HG02938 (cell line): ENCODE measurements around the gene ANAPC1.
"Not testable (repeated sequence)": the region's sequence is repeated elsewhere in the genome, so short reads cannot be mapped to it uniquely, and the experiment has no call there.

Experiments
- ATAC-seq: cut with Tn5 transposase; IDR thresholded peaks from one replicate; pipeline ENCODE4 v1.9.1; 2021; ENCODE audit warnings: mild to moderate bottlenecking, moderate library complexity; ENCODE audit not compliant: unreplicated experiment

Gene ANAPC1

DNA sequence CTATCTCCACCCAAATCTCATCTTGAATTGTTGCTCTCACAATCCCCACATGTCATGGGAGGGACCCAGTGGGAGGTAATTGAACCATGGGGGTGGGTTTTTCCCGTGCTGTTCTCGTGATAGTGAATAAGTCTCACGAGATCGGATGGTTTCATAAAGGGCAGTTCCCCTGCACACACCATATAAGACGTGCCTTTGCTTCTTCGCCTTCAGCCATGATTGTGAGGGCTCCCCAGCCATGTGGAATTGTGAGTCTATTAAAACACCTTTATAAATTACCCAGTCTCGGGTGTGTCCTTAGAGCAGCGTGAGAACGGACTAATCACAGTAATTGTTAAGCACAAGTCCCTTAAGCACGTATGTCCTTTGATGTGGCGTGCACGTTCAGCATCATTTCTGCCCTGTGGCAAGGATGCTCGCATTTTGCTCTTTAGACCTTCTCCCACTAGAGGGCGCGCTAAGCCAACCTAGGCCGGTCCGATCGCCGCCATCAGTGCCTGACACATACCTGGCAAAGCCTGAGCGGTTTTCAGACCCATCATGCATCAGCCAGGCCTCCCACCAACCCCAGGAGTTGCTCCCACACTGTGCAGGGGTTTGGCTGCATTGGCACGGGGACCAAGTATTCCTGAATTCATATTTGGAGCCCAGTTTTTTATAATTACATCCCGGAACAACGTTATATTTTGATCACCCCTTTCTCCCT, 136.4 kb downstream of the ANAPC1 start:
- peak; percentile 87 for ATAC-seq

GRCh38 chr2:111744751-111745150, 139.2 kb downstream of the ANAPC1 start:
- not testable (repeated sequence) for ATAC-seq

DNA sequence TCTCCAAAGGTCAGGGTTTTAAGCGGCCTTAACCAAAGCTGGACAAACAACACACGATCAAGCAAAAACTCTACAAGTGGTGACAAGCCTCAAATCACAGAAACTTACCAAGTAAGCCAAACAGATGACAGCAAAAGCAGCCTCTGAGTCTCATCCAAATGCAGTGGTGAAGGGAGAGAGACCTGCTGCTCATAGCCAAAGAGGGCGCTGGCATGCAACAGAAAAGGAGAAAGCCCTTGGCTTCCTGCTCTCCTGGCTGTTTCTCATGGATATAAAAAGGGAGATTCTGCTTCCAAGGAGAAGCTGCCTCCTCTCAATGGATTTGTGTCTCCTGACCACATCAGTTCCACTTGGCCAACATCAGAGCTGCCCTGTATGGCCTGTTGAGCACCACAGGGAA, 142.5 kb downstream of the ANAPC1 start:
- ATAC-seq: not testable (repeated sequence)

DNA sequence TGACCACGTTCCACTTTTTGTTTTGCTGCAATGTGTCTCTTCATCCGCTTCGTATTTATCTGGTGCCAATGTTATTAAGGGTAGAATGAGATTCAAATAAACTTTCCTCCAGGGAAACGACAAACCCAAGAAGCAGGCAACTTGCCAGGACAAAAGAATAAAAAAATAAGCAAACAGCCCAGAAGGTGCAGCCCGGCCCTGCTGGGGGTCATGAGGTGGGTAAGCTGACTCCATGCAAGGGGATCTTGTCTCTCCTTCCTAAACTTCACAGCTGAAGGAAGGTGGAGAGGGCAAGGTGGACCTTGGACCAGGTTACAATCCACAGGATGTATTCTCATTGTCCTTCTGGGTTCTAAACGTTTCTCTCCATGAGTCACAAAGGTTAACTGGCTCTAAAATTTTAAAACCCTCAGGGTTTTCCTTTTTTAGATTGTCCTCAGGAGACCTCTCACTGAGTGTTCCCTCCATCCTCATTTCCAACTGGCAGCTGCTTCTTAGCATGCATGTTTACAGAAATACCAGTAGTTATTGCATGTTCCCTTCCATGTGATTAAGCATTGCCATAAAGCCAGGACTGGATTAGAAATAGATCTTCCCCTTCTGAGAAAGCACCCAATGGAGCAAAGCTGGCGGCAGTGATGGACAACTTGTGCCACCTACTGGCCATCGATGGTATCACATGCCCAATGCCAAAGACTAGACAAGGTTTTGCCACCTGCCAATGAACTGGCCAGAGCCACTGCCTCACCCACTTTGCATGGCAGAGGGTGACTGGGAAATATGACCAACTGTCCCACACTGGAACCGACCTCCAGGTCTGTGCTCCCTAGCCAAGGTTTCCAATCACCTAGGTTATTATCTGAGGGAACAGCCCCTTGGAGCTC, 147.9 kb downstream of the ANAPC1 start:
- ATAC-seq: not testable (repeated sequence)

DNA sequence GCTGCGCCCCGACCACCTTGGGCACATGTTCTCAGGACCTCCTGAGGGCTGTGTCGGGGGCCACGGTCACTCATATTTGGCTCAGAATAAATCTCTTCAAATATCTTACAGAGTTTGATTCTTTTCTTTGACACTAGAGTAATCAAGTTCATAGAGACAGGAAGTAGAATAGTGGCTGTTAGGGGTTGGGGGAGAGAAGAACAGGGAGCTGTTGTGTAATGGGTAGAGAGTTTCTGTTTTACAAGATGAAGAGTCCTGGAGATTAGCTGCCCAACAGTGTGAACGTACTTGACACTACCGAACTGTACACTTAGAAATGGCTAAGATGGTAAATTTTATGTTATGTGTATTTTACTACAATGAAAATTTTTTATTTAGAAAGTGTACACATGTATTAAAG, 148.6 kb downstream of the ANAPC1 start:
- ATAC-seq: not testable (repeated sequence)

DNA sequence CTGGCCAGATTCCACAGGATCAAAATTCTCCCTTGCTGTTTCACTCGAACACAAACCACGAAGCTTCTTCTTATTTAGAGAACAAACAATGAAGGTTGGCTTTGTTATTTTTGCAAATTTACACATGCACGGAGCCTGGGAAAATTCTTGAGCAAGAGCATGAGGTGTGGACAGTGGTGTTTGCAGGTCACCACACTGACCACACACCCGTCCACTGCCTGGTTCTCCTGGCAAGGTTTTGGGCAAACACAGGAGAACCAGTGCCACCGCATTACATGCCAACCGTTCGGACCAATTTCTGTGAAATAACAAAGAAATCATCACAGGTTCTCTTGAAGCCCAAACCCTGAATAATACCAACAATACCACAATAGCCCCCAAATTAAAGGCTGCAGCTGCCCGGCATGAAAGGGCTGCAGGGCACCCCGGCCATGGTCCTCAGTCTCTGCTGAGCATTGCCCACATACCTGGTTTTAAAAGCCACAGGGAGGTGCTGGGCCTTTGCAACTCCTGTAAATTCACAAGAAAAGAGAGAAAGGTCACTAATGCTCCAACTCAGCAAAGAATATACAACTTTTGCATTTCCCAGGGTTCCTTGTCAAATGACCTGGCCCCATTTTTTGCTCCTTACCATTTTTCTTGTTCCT, 154.1 kb downstream of the ANAPC1 start:
- ATAC-seq: not testable (repeated sequence)

GRCh38 chr2:111727611-111728110, 156.3 kb downstream of the ANAPC1 start:
- ATAC-seq: not testable (repeated sequence)

DNA sequence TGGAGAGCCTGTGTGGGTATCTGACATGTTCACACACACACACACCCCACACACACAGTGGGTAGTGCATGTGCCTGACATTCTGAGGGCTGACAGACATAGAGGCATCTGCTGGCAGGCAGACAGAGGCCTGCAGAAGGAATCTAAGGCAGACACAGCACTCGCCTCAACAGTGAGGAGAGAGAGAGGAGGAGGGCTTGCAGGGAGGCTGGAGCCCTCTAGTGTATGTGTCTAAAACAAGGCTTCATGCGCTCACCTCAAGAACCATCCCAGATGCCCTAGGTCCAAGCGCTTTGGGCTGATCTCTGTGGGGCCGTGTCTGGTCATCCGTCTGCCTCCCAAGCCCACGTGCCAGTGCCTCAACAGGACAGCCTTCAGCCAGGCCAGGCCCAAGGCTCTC, 158.3 kb downstream of the ANAPC1 start:
- ATAC-seq: not testable (repeated sequence)

DNA sequence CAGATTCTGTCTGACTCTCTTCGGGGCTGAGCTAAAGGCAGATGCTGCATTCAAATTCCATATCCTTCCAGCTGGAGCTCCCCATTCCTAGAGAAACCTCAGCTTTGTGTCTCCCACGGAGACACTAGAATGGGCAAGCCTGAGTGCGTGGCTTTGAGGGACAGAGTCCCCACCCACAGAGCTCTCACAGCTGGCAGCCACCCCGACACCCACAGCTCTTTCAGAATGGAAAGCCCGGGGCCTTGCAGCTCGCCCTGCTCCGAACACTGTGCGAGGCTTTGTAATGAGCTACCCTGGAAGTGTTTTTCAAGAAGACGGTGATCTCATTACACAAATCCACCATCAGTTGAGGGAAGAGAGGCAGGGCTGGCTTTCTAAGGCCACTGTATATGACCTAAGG, 164.4 kb downstream of the ANAPC1 start:
- ATAC-seq: not testable (repeated sequence)
